HL-60 (cell line): ENCODE results near the gene PPIG.

Experiments used
- POLR2AphosphoS5 ChIP-seq: IDR thresholded peaks from 2 replicates; pipeline ENCODE4 v1.6.1; 2012; ENCODE audit warnings: low read depth
- REST ChIP-seq: IDR thresholded peaks from 2 replicates; pipeline ENCODE4 v1.6.1; 2012; ENCODE audit warnings: low read depth; ENCODE audit not compliant: insufficient replicate concordance
- TF ChIP-seq, protein P1 (sequence below): IDR thresholded peaks from one replicate; pipeline ENCODE4 v1.5.1; 2011; ENCODE audit warnings: low read length, control low read depth, inconsistent platforms; ENCODE audit not compliant: insufficient read depth

GRCh38 chr2:169637620-169638019 is 53.5 kb downstream of the PPIG start:
- TF ChIP-seq, protein P1, sequence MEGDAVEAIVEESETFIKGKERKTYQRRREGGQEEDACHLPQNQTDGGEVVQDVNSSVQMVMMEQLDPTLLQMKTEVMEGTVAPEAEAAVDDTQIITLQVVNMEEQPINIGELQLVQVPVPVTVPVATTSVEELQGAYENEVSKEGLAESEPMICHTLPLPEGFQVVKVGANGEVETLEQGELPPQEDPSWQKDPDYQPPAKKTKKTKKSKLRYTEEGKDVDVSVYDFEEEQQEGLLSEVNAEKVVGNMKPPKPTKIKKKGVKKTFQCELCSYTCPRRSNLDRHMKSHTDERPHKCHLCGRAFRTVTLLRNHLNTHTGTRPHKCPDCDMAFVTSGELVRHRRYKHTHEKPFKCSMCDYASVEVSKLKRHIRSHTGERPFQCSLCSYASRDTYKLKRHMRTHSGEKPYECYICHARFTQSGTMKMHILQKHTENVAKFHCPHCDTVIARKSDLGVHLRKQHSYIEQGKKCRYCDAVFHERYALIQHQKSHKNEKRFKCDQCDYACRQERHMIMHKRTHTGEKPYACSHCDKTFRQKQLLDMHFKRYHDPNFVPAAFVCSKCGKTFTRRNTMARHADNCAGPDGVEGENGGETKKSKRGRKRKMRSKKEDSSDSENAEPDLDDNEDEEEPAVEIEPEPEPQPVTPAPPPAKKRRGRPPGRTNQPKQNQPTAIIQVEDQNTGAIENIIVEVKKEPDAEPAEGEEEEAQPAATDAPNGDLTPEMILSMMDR, result no peak
- TF ChIP-seq POLR2AphosphoS5, result no peak
- TF ChIP-seq REST, result no peak
